AG09319 (cell line): ENCODE measurements around the gene GPHA2.

Experiments
- DNase-seq: peaks from one replicate; pipeline ENCODE4 v3.0.0-alpha.2; 2010; ENCODE audit warnings: low read depth; ENCODE audit errors: extremely low read depth
- CTCF ChIP-seq: IDR thresholded peaks from 2 replicates; pipeline ENCODE4 v1.5.1; 2011; ENCODE audit warnings: low read depth, mild to moderate bottlenecking, inconsistent platforms, low read length, moderate library complexity

The GPHA2 gene

GRCh38 chr11:64967375-64967774, 31.7 kb upstream of the GPHA2 start:
- DNase-seq = no peak
- no peak for TF ChIP-seq CTCF

- DNase-seq = no peak
- TF ChIP-seq CTCF = no peak
Measured at GRCh38 chr11:64963072-64963631, 27.5 kb upstream of the GPHA2 start.

GRCh38 chr11:64960719-64961118, 25.0 kb upstream of the GPHA2 start:
- DNase-seq = no peak
- TF ChIP-seq CTCF = no peak

- DNase-seq = no peak
- TF ChIP-seq CTCF = no peak
Measured at GRCh38 chr11:64959498-64959897, 23.8 kb upstream of the GPHA2 start.

GRCh38 chr11:64954201-64954600, 18.5 kb upstream of the GPHA2 start:
- TF ChIP-seq CTCF = no peak
- DNase-seq = no peak

- no peak for DNase-seq
- TF ChIP-seq CTCF = no peak
Measured at GRCh38 chr11:64951529-64951928, 15.8 kb upstream of the GPHA2 start.

- DNase-seq = no peak
- no peak for TF ChIP-seq CTCF
Measured at GRCh38 chr11:64947208-64947814, 11.6 kb upstream of the GPHA2 start.
